Placental pericyte (primary cell): ENCODE measurements around the gene CD27. TPM values are rescaled to one million over a fixed set of nuclear protein-coding genes. Genes with fewer than 3 reads are reported as not detected.

ENCODE experiments used
- total RNA-seq: library from RNA; depleted of rRNA; stranded (reverse); fragments of >200 nt; gene quantifications from 2 replicates; pipeline ENCODE4 v1.2.3, GENCODE V29; 2012

CD27 gene
- 0.29 TPM in 1 of 2 replicates, not detected in the other for total RNA-seq

DNA sequence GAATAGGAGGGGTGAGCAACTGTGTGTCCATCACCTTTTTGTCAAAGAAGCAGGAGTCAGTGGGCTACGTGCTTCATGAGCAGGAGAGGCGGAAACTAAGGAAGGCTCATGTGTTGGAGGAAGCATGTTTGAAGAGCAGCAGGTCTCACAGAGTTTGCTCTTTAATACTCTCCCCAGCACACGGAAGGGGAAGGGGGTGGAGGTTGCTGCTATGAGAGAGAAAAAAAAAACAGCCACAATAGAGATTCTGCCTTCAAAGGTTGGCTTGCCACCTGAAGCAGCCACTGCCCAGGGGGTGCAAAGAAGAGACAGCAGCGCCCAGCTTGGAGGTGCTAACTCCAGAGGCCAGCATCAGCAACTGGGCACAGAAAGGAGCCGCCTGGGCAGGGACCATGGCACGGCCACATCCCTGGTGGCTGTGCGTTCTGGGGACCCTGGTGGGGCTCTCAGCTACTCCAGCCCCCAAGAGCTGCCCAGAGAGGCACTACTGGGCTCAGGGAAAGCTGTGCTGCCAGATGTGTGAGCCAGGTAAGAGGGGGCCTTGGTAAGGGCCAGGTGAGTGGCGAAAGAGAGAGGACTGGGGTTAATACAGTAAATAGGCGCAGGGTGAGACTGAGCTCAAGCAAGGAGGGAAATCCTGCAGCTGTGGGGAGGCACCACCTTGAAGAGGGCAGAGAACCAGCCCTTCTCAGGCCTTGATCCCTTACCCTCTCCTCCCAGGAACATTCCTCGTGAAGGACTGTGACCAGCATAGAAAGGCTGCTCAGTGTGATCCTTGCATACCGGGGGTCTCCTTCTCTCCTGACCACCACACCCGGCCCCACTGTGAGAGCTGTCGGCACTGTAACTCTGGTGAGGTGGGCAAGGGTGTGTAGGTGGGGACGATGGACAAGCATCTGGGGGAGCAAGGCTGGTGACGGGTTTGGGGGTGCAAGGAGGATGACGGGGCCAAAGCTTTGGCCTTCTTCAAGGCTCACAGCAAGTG is at the start of gene CD27:
Gene CD27 (plus strand): TSS at position 252 of the 985 bp plus-strand sequence. CDS start 141 bp downstream, at position 393.

DNA sequence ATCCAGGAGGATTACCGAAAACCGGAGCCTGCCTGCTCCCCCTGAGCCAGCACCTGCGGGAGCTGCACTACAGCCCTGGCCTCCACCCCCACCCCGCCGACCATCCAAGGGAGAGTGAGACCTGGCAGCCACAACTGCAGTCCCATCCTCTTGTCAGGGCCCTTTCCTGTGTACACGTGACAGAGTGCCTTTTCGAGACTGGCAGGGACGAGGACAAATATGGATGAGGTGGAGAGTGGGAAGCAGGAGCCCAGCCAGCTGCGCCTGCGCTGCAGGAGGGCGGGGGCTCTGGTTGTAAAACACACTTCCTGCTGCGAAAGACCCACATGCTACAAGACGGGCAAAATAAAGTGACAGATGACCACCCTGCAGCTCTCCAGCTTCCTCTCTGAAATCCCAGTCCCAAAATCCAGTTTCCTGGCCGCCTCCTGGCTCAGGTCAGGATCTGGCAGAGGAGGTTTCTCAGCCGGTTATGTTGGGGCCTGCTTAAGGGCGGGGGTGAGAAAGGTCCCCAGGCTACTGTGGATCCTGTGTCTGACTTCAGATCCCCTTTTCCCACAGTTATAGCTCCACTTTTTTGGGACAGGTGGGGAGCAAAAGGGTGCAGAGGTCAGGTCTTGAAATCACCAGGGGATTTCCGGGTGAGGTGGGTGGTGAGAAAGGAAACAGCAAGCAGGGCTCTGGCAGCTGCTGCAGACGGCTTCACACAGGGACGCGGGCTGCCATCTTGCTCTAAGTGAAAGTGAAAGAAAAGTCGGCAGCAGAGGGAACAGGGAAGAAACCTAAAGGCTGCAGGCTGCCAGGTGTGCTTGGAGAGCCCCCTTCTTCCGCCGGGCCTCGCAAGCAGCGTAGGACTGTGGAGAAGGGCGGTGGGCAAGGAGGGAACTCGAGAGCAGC is 6.8 kb downstream of the CD27 start, which contains the start of gene TAPBPL:
Gene TAPBPL (plus strand): TSS at position 695 of the 897 bp plus-strand sequence. CDS start 207 bp downstream, outside the sequence.

DNA sequence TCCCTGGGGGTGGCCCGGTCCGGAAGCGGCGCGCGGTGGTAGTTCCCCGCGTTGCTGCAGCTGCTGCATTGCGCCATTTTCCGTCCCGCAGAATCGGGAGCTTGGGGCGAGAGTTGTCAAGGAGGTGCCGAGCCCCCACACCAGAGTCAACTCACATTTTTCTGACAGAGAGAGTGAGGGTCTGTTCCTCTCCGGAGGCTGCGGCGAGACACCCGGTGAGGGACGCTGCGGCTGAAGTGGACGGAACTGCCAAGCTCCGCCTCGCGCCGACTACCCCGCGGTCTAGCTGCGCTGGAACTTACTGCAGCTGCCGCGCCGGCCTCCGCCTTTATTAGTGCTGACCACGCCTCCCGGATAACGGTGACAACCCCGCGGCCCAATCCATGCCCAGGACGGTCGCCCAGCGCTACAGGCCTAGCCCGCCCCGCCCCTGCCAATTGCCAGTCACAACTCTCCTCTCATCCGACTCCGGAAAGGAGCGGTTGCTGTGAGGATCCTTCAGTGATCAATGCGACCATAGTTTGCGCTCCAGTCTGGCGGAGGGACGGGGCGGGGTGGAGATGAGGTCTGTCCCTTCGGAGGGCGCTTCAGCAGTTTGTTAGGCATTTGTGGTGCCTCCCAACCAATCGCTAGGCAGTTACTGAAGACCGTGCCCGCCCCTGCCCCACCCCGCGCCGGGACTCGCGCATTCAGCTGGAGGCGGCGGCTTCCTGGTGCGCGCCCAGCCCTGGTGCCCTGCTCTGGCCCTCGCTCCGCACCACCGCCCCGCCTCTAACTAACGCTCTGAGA is 25.8 kb downstream of the CD27 start, which contains the start of gene VAMP1:
Gene VAMP1 (minus strand): TSS at position 303 of the 789 bp plus-strand sequence. CDS start 146 bp downstream, at position 157.

DNA sequence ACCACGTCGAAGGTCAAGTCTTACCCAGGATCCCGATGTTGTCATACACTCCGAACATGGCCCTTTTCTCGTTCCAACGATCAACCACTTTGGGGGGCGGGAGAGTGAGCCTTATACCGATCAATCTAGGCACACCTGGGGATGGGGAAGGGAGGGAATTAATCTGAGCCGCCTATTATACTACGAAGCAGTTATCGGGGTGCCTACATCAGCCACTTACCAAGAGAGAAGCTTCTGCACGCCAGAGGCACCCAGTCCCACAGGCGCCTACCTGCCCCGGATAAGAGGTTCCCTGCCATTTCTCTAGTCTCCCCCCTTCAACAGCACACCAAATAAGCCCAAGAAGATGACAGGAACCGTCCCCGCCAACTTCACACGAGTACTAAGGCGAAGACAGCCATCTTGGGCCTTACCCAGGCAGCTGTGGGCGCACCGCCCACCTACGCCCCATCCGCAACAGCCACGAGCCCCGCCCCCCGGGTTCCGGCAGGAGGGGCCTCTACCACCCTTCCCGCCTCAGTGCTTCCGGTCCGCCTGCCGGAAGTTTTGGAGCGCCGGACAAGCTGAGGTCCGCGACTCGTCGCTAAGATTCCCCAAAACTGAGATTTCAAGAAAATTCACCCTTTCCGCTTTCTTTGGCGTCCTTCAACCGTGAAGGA is 48.2 kb downstream of the CD27 start, which contains the start of gene MRPL51:
Gene MRPL51 (minus strand): TSS at position 425 of the 659 bp plus-strand sequence. CDS start 126 bp downstream, at position 299.

GRCh38 chr12:6493497-6494257 is 48.9 kb downstream of the CD27 start, which contains the start of gene NCAPD2:
Gene NCAPD2 (plus strand): TSS chr12:6494102. CDS start chr12:6495099, 997 bp downstream.

Other genes with a start within 250 kb of the CD27 start
- 102 and 284 TPM in 2 replicates for gene CD9, start 244.6 kb upstream of the CD27 start, total RNA-seq
- gene PLEKHG6, start 134.3 kb upstream of the CD27 start, total RNA-seq = not detected in 2 replicates
- 167 and 174 TPM in 2 replicates for gene TNFRSF1A, start 102.9 kb upstream of the CD27 start, total RNA-seq
- gene SCNN1A, start 69.4 kb upstream of the CD27 start, total RNA-seq = 0.44 and 0.57 TPM in 2 replicates
- 111 and 237 TPM in 2 replicates for gene LTBR, start 60.8 kb upstream of the CD27 start, total RNA-seq
- 8.6 and 26.5 TPM in 2 replicates for gene TAPBPL, start 7.1 kb downstream of the CD27 start, total RNA-seq
- gene VAMP1, start 25.7 kb downstream of the CD27 start, total RNA-seq = 2.1 and 3.9 TPM in 2 replicates
- gene MRPL51, start 48.3 kb downstream of the CD27 start, total RNA-seq = 71.2 and 74.8 TPM in 2 replicates
- gene NCAPD2, start 49.1 kb downstream of the CD27 start, total RNA-seq = 23.4 and 117 TPM in 2 replicates
- gene GAPDH, start 89.6 kb downstream of the CD27 start, total RNA-seq = 8,063 and 8,320 TPM in 2 replicates
- gene IFFO1, start 111.1 kb downstream of the CD27 start, total RNA-seq = 10.5 and 18.9 TPM in 2 replicates
- 19.0 and 41.5 TPM in 2 replicates for gene NOP2, start 123.3 kb downstream of the CD27 start, total RNA-seq
- 239 and 306 TPM in 2 replicates for gene CHD4, start 162.4 kb downstream of the CD27 start, total RNA-seq
- gene LPAR5, start 191.0 kb downstream of the CD27 start, total RNA-seq = not detected in 2 replicates
- gene ACRBP, start 202.5 kb downstream of the CD27 start, total RNA-seq = under 0.01 and 0.14 TPM in 2 replicates
- gene ING4, start 218.2 kb downstream of the CD27 start, total RNA-seq = 23.2 and 64.3 TPM in 2 replicates
- gene ZNF384, start 244.4 kb downstream of the CD27 start, total RNA-seq = 30.6 and 31.5 TPM in 2 replicates